OCI-LY7 (cell line): ENCODE measurements around the gene ELMO1. TPM values are rescaled to one million over a fixed set of nuclear protein-coding genes. Genes with fewer than 3 reads are reported as not detected.

Experiments
- BruUV-seq: library from RNA; stranded (reverse); fragments of 400-500 nt; replicated peaks from 2 replicates; lab custom pipeline; 2021; lab: Mats Ljungman, UMichigan
- CTCF ChIA-PET: fragments of 300-600 bp; sonication (Branson Sonifier 250); formaldehyde crosslinking; loops from one replicate; lab custom pipeline; 2022; ENCODE audit warnings: antibody characterized with exemption; ENCODE audit not compliant: unreplicated experiment; lab: Charles Lee
- POLR2A ChIA-PET: fragments of 300-600 bp; sonication (Branson Sonifier 250); formaldehyde crosslinking; loops from one replicate; lab custom pipeline; 2022; ENCODE audit warnings: antibody characterized with exemption; lab: Charles Lee
- DNase-seq: peaks from one replicate; pipeline ENCODE4 v3.0.0-alpha.2; 2015; ENCODE audit warnings: low spot score
- H2AFZ ChIP-seq: fragments of 200-600 bp; sonication (generic), shearing (Covaris generic); 2 replicates; pipeline ENCODE4 v1.6.1; 2014; ENCODE audit warnings: mild to moderate bottlenecking, antibody characterized with exemption, low read length, moderate library complexity
- H3K27ac ChIP-seq: fragments of 200-600 bp; sonication (generic); 2 replicates; pipeline ENCODE4 v1.5.1; 2014; ENCODE audit warnings: mixed run types, low read depth, mild to moderate bottlenecking, moderate library complexity, low read length, inconsistent platforms; ENCODE audit not compliant: poor library complexity, severe bottlenecking
- H3K36me3 ChIP-seq: fragments of 200-600 bp; sonication (generic); 2 replicates; pipeline ENCODE4 v1.6.1; 2014; ENCODE audit warnings: mild to moderate bottlenecking, antibody characterized with exemption, low read length, moderate library complexity, mixed read lengths; ENCODE audit not compliant: insufficient read depth
- H3K4me1 ChIP-seq: fragments of 200-600 bp; sonication (generic); 2 replicates; pipeline ENCODE4 v1.5.1; 2014; ENCODE audit warnings: mild to moderate bottlenecking, low read length; ENCODE audit not compliant: insufficient read depth, poor library complexity, severe bottlenecking
- H3K4me2 ChIP-seq: fragments of 200-600 bp; sonication (generic); 2 replicates; pipeline ENCODE4 v1.6.1; 2014; ENCODE audit warnings: mild to moderate bottlenecking, low read length
- H3K4me3 ChIP-seq: fragments of 200-600 bp; sonication (generic); 2 replicates; pipeline ENCODE4 v1.5.1; 2014; ENCODE audit warnings: mild to moderate bottlenecking, low read depth, low read length; ENCODE audit not compliant: poor library complexity, severe bottlenecking
- H3K79me2 ChIP-seq: fragments of 200-600 bp; sonication (generic); 2 replicates; pipeline ENCODE4 v1.6.1; 2016; ENCODE audit warnings: low read depth, mild to moderate bottlenecking, low read length, moderate library complexity, mixed read lengths; ENCODE audit not compliant: insufficient read depth
- H3K9me2 ChIP-seq: fragments of 200-600 bp; sonication (generic); 2 replicates; pipeline ENCODE4 v1.6.1; 2016; ENCODE audit warnings: mild to moderate bottlenecking, low read length, mixed read lengths; ENCODE audit not compliant: insufficient read depth
- H3K9me3 ChIP-seq: fragments of 200-600 bp; sonication (generic); 2 replicates; pipeline ENCODE4 v1.6.1; 2014; ENCODE audit warnings: mild to moderate bottlenecking, mixed run types, low read length, mixed read lengths
- H4K20me1 ChIP-seq: fragments of 200-600 bp; sonication (generic); 2 replicates; pipeline ENCODE4 v1.6.1; 2014; ENCODE audit warnings: mild to moderate bottlenecking, antibody characterized with exemption, low read length, moderate library complexity, mixed read lengths; ENCODE audit not compliant: insufficient read depth
- CTCF ChIP-seq: fragments of 200-600 bp; sonication (generic); conservative IDR thresholded peaks from 2 replicates; pipeline ENCODE4 v1.5.1; 2014; ENCODE audit warnings: mild to moderate bottlenecking, antibody characterized with exemption, low read length, moderate library complexity, mixed read lengths
- EZH2phosphoT487 ChIP-seq: fragments of 200-600 bp; sonication (generic); IDR thresholded peaks from 2 replicates; pipeline ENCODE4 v1.6.1; 2018; ENCODE audit warnings: low read depth, borderline replicate concordance, mild to moderate bottlenecking, mixed run types, antibody characterized with exemption, low read length, moderate library complexity, mixed read lengths
- intact Hi-C: fragments of 100-400 bp; cut with micrococcal nuclease; formaldehyde crosslinking; loops from one replicate; pipeline ENCODE4 v1.10.0; 2022; ENCODE audit not compliant: unreplicated experiment
- total RNA-seq, 2 experiments: library from RNA; depleted of rRNA in 1 of 2; stranded (reverse); fragments of >200 nt in 1 of 2; shearing (Covaris generic) in 1 of 2; gene quantifications; 2 replicates each; pipeline ENCODE4 v1.2.3, GENCODE V29; 2014 to 2022

The ELMO1 gene
- total RNA-seq, 2 experiments from 2014 or later, result 101 to 103 TPM

- 0 out of 2 replicates have a peak, but pooled peaks cover 16% of the 10 kb centered on the region for H4K20me1 ChIP-seq
- H3K9me3 ChIP-seq, result no peaks in the 10 kb centered on the region
- no peak for TF ChIP-seq CTCF
- no peak for TF ChIP-seq EZH2phosphoT487
- peak overlapping the region; percentile 33 for H3K4me3 ChIP-seq
- intact Hi-C loops, result no loop called here
- H3K79me2 ChIP-seq, result peaks cover 64% of the 10 kb centered on the region
- peak overlapping the region; percentile 67 for H3K4me2 ChIP-seq
- ChIA-PET CTCF (no interaction called here), POLR2A (interaction anchor here (0.6 to 1.4 kb wide), 7 partner anchors 10 to 35 kb away, joined by 3 to 4 read pairs (median 3); no protein-coding TSS in a partner anchor)
- no peak overlapping the region for H2AFZ ChIP-seq
- no TSS peak for BruUV-seq
- peaks cover 51% of the 10 kb centered on the region for H3K4me1 ChIP-seq
- DNase-seq, result no peak
- H3K27ac ChIP-seq, result peak overlapping the region; percentile 33
- peaks cover 92% of the 10 kb centered on the region for H3K36me3 ChIP-seq
- no peaks in the 10 kb centered on the region for H3K9me2 ChIP-seq
Observed at GRCh38 chr7:37315772-37316715, 132.6 kb downstream of the ELMO1 start.

- ChIA-PET POLR2A (no interaction called here), CTCF (no interaction called here)
- Histone ChIP-seq H3K27ac (no peak overlapping the region), H3K79me2 (peaks cover 38% of the 10 kb centered on the region), H3K4me2 (no peak overlapping the region), H4K20me1 (0 out of 2 replicates have a peak, but pooled peaks cover 5% of the 10 kb centered on the region), H3K9me3 (0 out of 2 replicates have a peak, but pooled peaks cover 3% of the 10 kb centered on the region), H3K9me2 (no peaks in the 10 kb centered on the region), H3K4me1 (peaks cover 39% of the 10 kb centered on the region), H3K36me3 (peaks cover 99% of the 10 kb centered on the region), H3K4me3 (no peak overlapping the region), H2AFZ (no peak overlapping the region)
- intact Hi-C loops, result no loop called here
- BruUV-seq, result no TSS peak
- DNase-seq, result no peak
- TF ChIP-seq EZH2phosphoT487, result no peak
- TF ChIP-seq CTCF, result no peak
Observed at GRCh38 chr7:37312608-37313007, 136.1 kb downstream of the ELMO1 start.
